ENCODE measurements around the gene SPTLC2.
"Not testable (repeated sequence)": the region's sequence is repeated elsewhere in the genome, so short reads cannot be mapped to it uniquely, and the experiment has no call there.

The SPTLC2 gene

GRCh38 chr14:77543637-77544334, 72.7 kb downstream of the SPTLC2 start:
- DNase-seq = no peak

- DNase-seq = no peak
Observed at GRCh38 chr14:77543240-77543551, 73.2 kb downstream of the SPTLC2 start.

DNA sequence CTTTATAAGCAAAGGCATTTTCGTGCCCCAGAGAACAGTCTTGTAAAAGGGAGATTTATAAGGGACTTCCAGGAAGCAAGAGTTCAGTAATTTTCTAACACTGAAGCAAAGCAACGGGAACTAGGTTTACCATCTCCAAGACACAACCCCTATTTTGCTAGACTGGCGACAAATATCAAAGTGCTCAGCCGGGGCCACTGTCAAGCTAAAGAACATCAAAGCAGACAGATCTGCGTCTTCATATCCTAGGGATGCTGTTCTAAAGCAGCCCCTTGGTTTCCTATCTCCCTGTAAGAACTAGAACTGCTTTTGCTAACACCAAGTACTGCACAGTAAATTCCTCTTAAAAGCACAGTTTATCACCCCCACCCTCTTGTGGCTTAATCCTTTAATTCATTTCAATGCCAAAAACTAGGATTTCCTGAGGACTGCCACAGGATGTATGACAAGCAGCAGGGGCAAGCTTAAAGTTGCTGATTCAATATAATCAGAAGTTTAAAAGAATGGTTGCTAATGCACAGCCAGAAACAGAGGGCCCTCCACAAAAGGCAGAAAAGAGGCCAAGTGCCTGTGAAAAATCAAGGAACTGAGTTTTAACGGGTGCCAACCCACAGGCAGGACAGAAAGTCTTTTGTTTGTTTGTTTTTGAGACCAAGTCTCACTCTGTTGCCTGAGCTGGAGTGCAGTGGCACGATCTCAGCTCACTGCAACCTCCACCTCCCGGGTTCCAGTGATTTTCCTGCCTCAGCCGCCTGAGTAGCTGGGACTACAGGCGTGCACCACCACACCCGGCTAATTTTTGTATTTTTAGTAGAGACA, 73.8 kb downstream of the SPTLC2 start:
- no peak for DNase-seq

- DNase-seq = no peak
Observed at GRCh38 chr14:77541905-77542304, 74.5 kb downstream of the SPTLC2 start.

DNA sequence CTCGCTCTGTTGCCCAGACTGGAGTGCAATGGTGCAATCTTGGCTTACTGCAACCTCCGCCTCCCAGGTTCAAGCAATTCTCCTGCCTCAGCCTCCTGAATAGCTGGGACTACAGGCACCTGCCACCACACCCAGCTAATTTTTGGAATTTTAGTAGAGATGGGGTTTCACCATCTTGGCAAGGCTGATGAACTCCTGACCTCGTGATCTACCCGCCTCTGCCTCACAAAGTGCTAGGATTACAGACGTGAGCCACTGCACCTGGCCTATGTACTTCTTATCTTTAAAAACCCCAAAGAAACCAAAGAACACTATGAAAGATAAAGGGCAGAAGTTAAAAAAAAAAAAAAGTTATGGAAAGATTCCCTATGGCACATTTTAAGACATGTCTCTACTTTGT, 79.5 kb downstream of the SPTLC2 start:
- DNase-seq = not testable (repeated sequence)

DNA sequence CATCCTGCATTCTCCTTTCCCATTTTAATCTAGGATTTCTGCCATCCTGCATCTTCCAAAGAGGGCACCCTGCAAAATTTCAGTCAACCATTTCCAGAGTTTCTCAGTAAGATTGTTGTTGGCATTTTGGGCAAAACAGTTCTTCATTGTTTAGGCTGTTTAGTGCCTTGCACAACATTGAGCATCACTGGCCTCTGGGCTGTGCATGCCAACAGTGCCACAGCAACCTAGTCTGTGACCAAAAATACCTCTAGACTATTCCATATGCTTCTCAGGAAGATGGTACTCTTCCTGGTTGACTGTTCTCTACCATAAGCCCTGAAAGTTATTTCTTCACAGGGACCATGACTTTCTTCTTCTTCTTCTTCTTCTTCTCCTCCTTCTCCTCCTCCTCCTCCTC, 85.4 kb downstream of the SPTLC2 start:
- DNase-seq = no peak

DNA sequence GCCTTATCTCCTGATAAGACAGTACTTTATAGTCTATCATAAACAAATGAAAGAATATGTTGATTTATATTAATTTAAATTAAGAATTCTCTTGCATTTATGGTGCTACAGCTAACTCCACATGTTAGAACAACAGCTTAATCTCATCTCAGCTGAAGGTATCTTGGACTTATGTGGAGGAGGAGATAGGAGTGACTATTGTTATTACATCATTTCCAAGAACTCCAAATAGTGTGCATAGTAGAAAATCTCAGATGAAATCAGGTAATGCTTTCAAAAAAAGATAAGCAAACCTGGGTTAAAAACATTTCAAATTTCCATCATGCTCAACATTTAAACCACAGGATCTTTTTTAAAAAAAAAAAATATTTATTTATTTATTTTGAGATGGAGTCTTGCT, 86.5 kb downstream of the SPTLC2 start:
- no peak for DNase-seq

DNA sequence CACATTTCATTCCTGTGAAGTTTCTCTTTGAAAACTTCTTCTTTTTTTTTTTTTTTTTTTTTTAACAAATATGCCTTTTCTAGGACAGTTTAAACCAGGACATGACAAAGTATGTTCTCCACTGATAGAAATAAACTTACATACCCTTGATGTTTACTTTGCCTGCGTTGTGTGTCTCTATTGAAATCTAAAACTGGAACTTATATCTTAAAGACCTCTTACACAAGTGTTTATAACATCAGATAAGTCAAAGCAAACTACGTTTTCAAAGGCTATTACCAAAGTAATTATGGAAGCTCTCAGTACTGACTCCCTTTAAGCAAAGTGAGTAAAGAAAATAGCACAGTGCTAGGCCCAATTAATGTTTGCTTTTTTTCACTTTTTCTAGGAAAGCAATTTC, 87.2 kb downstream of the SPTLC2 start:
- no peak for DNase-seq

- DNase-seq = not testable (repeated sequence)
Observed at GRCh38 chr14:77528701-77529100, 87.7 kb downstream of the SPTLC2 start.

GRCh38 chr14:77526266-77526665, 90.2 kb downstream of the SPTLC2 start:
- DNase-seq = no peak

GRCh38 chr14:77524536-77524935, 91.9 kb downstream of the SPTLC2 start:
- no peak for DNase-seq

DNA sequence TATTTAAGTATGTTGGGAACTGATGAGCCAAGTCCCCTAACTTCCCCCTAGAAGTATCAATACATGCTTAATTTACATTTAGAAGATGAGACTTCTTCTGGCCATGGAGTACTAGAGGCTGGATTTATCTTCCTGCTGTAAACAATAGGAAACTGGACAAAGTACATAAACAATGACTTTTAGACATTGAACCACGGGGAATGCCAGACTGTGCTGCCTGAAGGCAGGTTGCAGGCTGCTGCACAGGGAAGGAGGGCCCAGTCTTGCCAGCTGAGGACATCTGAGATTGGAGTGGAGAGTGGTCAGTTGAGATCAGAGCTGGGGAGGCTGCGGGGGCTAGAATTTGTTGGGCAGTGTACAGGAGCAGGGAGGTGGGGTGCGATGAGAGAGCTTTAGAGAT, 93.3 kb downstream of the SPTLC2 start:
- no peak for DNase-seq

DNA sequence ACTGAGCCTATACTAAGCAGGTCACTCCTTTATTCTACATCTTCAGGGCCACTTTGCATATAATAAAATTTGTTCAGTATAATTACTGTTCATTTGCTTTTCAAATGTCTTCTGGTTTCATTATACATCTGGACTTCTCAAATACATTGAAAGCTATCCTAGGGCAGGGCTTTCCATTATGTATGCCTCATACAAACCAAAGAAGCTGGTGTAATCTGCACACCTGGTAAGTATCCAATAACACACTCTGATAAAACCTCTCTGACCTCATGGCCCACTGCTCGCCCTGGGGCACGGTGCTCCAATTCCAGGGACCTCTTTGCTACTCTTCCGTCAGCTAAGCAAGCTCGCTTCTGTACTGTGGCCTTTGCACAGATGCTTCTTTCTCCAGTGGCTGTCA, 95.9 kb downstream of the SPTLC2 start:
- no peak for DNase-seq

- no peak for DNase-seq
Observed at GRCh38 chr14:77516126-77516525, 100.3 kb downstream of the SPTLC2 start.

- no peak for DNase-seq
Observed at GRCh38 chr14:77511486-77512162, 104.8 kb downstream of the SPTLC2 start.

- no peak for DNase-seq
Observed at GRCh38 chr14:77509366-77509765, 107.1 kb downstream of the SPTLC2 start.

- DNase-seq = no peak
Observed at GRCh38 chr14:77508876-77509275, 107.6 kb downstream of the SPTLC2 start.

- no peak for DNase-seq
Observed at GRCh38 chr14:77508249-77508648, 108.2 kb downstream of the SPTLC2 start.

DNA sequence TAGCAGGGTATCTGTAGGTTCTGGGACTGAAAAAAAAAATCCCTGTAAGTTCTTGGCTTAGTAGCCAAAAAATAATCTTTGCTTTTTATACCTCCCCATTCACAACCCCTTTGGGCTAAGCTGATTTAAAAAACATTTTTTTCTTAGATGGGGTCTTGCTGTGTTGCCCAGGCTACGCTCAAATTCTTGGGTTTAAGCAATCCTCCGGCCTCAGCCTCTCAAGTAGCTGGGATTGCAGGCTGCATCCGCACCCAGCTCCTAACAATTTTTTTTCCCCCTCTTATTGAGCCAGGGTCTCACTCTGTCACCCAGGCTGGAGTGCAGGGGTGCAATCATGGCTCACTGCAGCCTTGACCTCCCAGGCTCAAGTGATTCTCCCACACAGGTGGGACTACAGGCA, 108.7 kb downstream of the SPTLC2 start:
- no peak for DNase-seq

GRCh38 chr14:77505031-77505430, 111.4 kb downstream of the SPTLC2 start:
- no peak for DNase-seq

DNA sequence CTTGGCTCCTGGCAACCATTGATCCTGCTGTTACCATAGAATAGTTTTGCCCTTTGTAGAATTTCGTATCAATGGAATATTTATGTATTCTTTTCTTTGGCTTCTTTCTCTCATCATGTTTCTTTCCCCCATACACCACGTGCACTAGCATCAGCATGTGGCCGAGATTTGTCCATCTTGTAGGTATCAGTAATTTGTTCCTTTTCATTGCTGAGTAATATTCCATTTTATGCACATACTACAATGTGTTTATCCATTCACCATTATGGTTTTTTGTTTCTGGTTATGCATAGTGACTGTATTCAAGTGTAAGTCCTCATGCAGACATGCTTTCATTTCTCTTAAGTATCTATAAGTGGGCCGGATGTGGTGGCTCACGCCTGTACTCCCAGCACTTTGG, 113.3 kb downstream of the SPTLC2 start:
- DNase-seq = no peak

GRCh38 chr14:77502109-77502782, 114.2 kb downstream of the SPTLC2 start:
- peak; percentile 11 for DNase-seq

GRCh38 chr14:77498984-77499527, 117.4 kb downstream of the SPTLC2 start:
- DNase-seq = peak; percentile 59
